Stomach (tissue), 4 donors: ENCODE data around the gene DNPEP.

Experiments used
- POLR2A ChIP-seq, 4 donors: fragments of 450-650 bp; IDR thresholded peaks; one replicate each; pipeline ENCODE4 v1.6.1; 2016; ENCODE audit warnings: antibody characterized with exemption in 4 of 4, control low read depth in 2 of 4, mild to moderate bottlenecking in 1 of 4, moderate library complexity in 1 of 4
- TF ChIP-seq, protein P1 (sequence below), 7 experiments: fragments of 450-650 bp in 4 of 7; fragments of 200-600 bp in 3 of 7; sonication (generic) in 3 of 7; IDR thresholded peaks; one replicate each; pipeline ENCODE4 v1.5.1; 2016 to 2019; ENCODE audit warnings: antibody characterized with exemption in 7 of 7, control low read depth in 2 of 7, mild to moderate bottlenecking in 1 of 7

DNA sequence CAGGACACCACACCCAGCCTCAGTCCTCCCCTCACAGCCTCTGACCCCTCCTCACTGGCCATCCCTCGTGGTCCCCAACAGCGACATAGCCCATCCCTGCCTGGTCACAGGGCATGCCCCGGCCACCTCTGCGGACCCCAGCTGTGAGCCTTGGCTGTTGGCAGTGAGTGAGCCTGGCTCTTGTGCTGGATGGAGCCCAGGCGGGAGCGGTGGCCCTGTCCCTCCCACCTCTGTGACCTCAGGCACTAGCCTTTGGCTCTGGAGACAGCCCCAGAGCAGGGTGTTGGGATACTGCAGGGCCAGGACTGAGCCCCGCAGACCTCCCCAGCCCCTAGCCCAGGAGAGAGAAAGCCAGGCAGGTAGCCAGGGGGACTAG is 38.3 kb upstream of the DNPEP start:
- TF ChIP-seq, protein P1, sequence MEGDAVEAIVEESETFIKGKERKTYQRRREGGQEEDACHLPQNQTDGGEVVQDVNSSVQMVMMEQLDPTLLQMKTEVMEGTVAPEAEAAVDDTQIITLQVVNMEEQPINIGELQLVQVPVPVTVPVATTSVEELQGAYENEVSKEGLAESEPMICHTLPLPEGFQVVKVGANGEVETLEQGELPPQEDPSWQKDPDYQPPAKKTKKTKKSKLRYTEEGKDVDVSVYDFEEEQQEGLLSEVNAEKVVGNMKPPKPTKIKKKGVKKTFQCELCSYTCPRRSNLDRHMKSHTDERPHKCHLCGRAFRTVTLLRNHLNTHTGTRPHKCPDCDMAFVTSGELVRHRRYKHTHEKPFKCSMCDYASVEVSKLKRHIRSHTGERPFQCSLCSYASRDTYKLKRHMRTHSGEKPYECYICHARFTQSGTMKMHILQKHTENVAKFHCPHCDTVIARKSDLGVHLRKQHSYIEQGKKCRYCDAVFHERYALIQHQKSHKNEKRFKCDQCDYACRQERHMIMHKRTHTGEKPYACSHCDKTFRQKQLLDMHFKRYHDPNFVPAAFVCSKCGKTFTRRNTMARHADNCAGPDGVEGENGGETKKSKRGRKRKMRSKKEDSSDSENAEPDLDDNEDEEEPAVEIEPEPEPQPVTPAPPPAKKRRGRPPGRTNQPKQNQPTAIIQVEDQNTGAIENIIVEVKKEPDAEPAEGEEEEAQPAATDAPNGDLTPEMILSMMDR (IDR thresholded peaks at IDR 0.05): no peak
- no peak for TF ChIP-seq POLR2A (IDR thresholded peaks at IDR 0.05)
